NCI-H446 treated with DMSO at 0.1 percent for 48 hours (cell line): Measurements from ENCODE around the gene EGLN3.

Experiments
- DNase-seq: peaks from one replicate; lab custom pipeline; 2025; lab: John Stamatoyannopoulos, UW

The EGLN3 gene

DNA sequence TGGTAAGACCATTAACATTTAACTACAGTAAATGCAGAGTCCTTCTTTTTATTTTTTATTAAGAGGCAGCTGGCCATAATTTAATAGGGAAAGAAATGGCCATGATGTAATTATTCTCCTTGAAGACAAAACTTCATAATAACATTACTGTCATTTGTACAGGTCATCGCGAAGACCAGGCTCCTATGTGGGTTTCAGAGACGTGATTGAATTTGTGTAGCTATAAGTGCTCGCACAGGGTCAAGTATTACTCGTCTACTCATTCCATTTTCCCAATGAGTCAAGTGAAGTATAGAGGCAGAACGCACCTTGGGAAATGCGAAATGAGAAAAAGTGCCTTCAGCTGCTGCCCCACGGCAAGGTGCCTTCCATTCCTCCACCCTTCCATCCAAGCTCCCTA lies 40.4 kb downstream of the EGLN3 start:
- no peak for DNase-seq

DNA sequence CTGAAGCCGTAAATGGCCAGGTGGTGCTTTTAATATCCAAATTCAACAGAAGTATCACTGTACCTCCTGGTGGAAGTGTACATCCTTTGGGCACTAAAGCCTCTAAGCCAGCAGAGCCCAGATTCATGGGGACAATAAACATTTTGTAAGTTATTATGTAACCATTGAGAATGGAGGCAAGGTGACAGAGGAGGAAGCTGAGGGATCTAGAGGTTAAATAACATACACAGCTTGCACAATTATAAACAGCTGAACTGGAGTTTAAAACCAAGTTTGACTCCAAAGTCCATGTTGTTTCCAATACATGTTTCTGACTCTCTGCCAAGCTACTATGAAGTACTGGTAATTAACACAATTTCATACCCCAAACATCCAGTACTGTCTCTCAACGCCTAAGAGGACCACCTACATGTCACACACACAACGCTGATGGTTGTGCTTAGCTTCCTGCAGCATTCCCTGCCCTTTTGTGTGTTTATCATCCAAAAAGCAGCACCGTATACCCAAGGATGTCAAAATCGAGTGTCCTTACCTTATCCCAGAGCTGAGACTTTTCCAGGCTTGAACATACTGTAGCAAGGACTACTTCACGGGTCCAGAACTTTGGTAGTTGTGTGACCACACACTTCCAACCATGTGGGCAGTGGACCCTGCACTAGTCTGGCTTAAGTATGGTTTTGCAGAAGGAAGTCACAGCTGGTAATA lies 41.3 kb downstream of the EGLN3 start:
- DNase-seq: peak; percentile 19

DNA sequence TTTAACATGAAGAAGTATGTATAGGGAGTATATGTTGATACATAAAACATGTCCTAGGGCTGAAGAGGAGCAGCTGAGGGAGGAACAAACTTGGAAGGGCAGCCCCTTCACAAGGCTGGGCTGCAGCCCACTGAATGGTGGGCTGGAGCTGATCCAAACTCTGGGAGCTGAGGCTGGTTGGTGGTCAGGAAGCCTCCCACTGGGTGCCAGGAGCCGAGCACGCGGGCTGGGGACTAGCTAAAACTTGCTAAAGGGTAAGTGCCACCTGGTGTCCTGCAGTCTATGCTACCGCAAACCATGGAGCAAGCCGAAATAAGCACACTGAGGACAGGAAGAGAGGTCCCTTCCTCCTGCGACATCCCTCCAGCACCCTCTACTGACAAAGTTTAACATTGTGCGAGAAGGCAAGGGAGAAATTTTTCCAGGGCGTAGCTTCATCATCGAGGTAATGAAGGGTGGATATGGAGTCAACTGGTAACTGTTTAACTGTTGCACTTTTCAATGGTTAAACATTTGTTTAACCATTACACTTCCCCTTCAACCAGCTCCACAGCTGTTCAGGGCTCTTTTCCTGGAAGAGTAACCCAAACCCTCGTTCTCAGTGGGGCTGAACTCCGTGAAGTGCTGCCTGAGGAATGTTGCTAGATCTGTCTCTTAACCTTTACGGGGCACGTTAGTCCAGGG lies 42.2 kb downstream of the EGLN3 start:
- DNase-seq: no peak

GRCh38 chr14:33906968-33907367 lies 43.9 kb downstream of the EGLN3 start:
- no peak for DNase-seq

GRCh38 chr14:33904609-33905008 lies 46.3 kb downstream of the EGLN3 start:
- no peak for DNase-seq

GRCh38 chr14:33903369-33903768 lies 47.5 kb downstream of the EGLN3 start:
- no peak for DNase-seq

DNA sequence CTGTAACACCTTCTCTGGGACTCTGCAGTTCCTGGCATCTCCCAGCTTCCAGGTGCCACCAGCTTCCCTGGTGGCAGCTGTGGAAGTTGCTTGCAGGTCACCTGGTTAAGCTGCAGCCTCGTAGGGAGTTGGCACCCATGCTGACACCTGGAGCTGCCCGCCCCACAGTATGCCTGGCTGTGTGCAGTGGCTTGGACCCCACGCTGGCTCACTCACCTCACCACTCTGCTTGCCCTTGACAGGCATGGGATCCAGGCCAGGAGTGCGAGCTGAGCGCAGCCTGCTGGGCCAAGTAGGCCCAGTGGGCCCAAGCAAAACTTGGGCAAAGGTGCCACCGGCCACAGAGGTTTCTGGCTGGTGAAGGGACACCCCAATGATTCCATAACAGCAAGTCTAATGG lies 48.5 kb downstream of the EGLN3 start:
- DNase-seq: no peak

DNA sequence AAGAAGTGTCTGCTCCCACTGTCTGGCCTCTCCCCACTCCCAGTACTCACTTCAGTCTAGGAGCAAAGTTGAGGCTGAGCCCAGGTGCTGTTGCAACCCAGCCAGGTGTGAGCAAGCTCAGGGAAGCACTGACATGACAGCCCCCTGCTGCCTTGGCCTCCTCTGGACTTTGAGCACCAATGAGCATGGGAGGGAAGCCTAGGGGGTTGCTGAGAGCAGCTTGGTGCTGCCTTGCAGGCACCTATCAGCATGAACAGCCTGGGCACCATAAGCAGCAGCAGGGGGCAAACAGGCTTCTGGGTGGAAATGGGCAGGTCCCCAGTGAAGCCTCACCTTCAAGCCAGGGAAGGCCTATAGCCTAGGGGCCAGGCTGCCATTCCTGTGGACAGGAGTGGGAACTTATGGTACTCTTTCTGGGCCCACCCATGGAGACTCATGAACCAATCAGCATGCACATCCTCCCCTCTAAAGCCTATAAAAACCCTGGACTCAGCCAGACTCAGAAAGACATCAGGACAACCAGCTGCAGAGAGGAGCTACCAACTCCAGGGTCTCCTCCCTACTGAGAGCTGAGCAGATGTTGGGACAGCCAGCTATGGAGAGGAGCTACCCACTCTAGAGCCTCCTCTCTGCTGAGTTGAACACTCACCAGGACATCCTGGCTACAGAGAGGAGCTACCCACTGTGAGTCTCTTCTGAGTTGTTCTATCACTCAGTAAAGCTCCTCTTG lies 49.3 kb downstream of the EGLN3 start:
- DNase-seq: no peak

- DNase-seq: no peak
Observed at GRCh38 chr14:33900706-33901105, 50.2 kb downstream of the EGLN3 start.

GRCh38 chr14:33899723-33900341 lies 51.0 kb downstream of the EGLN3 start:
- no peak for DNase-seq

DNA sequence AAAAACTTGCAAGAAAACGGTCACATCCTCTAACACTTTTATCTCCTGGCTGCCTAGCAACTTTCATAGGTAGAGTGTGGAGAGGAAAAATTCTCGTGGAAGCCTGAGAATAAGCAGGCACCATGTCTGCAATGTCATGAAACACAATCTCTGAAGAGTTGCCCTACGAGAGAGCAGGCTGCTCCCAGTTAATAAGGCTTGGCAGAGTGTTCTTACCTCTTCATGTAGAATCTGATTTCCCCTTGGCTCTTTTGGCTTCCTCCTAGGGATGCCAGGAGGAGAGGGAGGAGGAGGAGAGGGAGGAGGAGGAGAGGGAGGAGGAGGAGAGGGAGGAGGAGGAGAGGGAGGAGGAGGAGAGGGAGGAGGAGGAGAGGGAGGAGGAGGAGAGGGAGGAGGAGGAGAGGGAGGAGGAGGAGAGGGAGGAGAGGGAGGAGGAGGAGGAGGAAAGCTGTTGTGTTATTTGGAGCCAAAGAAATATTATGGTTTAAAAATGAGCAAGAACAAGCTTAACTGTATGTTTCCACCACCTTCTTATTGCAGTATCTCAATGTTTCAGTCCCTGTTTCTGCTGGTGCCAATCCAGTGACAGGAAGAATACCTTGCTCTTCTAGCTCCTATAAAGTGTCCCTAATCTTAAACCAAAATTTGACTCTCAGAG lies 52.9 kb downstream of the EGLN3 start:
- DNase-seq: peak; percentile 57

DNA sequence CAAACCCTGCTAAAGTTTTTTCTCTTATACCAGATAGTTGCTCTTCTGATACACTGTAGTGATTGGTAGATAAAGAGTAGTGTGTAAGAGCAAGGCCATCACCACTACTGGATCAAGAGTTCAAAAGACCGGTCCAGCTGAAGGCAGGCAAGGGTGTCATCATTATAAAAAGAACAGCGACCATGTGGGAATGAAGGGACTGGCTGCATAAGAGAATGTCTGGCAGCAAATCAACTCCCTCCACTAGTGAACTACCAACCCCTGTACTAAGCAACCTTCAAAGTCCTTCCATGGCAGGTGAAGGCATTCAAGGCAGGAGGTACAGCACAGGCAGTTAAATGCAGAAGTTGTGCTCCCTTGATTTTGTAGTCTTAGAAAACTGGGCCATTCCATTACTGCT lies 53.5 kb downstream of the EGLN3 start:
- no peak for DNase-seq

- DNase-seq: no peak
Observed at GRCh38 chr14:33894339-33894738, 56.5 kb downstream of the EGLN3 start.

GRCh38 chr14:33891700-33892099 lies 59.2 kb downstream of the EGLN3 start:
- no peak for DNase-seq

GRCh38 chr14:33884916-33885315 lies 66.0 kb downstream of the EGLN3 start:
- DNase-seq: no peak

DNA sequence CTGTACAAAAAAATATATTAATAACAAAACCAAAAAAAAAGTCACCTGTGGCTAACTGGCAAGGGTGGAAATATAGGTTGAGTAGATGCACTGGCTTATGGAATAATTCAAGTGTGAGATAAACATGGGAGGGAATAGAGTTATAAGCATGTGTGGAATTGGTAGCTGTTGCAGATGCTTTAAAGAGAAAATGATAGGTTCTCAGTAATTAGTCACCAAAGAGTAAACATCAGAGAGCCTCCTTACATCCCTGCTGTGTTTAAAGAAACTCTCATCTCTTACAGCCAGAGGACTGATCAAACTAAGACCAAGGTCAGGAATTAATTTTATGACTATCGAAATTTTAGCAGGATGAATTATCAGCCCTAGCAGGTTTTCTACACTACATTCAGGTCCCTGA lies 70.5 kb downstream of the EGLN3 start:
- DNase-seq: no peak

DNA sequence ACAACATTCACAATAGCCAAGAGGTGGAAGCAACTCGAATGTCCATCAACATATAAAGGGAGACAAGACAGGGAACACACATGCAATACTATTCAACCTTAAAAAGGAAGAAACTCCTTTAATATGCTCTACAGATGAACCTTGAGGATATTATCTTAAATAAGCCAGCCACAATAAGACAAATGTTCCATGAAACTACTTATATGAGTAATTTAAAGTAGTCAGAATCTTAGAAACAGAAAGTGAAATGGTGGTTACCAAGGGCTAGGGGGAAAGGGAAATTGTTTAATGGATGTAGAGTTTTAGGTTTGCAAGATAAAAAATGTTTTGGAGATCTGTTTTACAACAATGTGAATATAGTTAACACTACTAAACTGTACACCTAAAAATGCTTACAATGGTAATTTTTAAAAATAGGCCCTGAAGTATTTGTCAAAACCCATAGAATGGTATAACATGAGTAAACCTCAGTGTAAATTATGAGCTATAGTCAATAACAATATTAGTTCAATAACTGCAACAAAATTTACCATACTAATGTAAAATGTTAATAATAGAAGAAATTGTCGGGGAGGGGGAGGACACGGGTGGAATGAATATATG lies 71.1 kb downstream of the EGLN3 start:
- DNase-seq: no peak

DNA sequence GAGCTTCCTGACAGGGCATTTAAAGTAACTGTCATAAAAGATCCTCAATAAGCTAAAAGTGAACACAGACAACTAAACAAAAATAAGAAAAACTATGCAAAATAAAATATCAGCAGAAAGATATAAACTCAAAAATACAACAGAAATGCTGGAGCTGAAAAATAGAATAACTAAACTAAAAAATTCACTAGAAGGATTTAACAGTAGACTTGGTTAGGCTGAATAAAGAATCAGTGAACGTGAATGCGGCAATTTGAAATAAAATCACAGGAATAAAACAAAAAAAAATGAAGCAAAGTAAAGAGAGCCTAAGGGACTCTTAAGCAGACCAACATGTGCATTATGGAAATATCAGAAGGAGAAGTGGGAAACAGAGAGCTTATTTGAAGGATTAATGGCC lies 74.6 kb downstream of the EGLN3 start:
- DNase-seq: no peak
